GM23338 (cell line): ENCODE data around the gene AP4M1. TPM values are rescaled to one million over a fixed set of nuclear protein-coding genes. Genes with fewer than 3 reads are reported as not detected.

ENCODE experiments used
- ATAC-seq: fragments of 200-7000 bp; cut with Tn5 transposase; 3 replicates; pipeline ENCODE4 v1.9.1; 2020
- DNase-seq: peaks from one replicate; pipeline ENCODE4 v3.0.0-alpha.2; 2015; ENCODE audit warnings: low spot score
- H2AFZ ChIP-seq: fragments of 200-600 bp; sonication (generic); 2 replicates; pipeline ENCODE4 v1.8.0; 2016; ENCODE audit warnings: antibody characterized with exemption, mild to moderate bottlenecking, moderate library complexity
- H3F3A ChIP-seq: fragments of 200-600 bp; sonication (generic); replicated peaks from 2 replicates; pipeline ENCODE4 v1.8.0; 2017; ENCODE audit warnings: antibody characterized with exemption, mixed run types, low read depth
- H3K27ac ChIP-seq: fragments of 200-600 bp; sonication (generic); 2 replicates; pipeline ENCODE4 v1.6.1; 2016; ENCODE audit warnings: low read depth
- H3K27me3 ChIP-seq: fragments of 200-600 bp; sonication (generic); 2 replicates; pipeline ENCODE4 v1.8.0; 2016; ENCODE audit warnings: mild to moderate bottlenecking, mixed run types, moderate library complexity; ENCODE audit not compliant: insufficient read depth
- H3K36me3 ChIP-seq: fragments of 200-600 bp; sonication (generic); 2 replicates; pipeline ENCODE4 v1.8.0; 2016; ENCODE audit warnings: mild to moderate bottlenecking; ENCODE audit not compliant: insufficient read depth
- H3K4me1 ChIP-seq: fragments of 200-600 bp; sonication (generic); 2 replicates; pipeline ENCODE4 v1.8.0; 2016; ENCODE audit warnings: mild to moderate bottlenecking, moderate library complexity; ENCODE audit not compliant: insufficient read depth
- H3K4me2 ChIP-seq: fragments of 200-600 bp; sonication (generic); 2 replicates; pipeline ENCODE4 v1.7.1; 2017; ENCODE audit warnings: mixed run types
- H3K4me3 ChIP-seq: fragments of 200-600 bp; sonication (generic); 2 replicates; pipeline ENCODE4 v1.6.1; 2016; ENCODE audit warnings: mixed run types
- H3K79me2 ChIP-seq: fragments of 200-600 bp; sonication (generic); replicated peaks from 2 replicates; pipeline ENCODE4 v1.8.0; 2017; ENCODE audit warnings: mild to moderate bottlenecking; ENCODE audit not compliant: insufficient read depth
- H3K9me2 ChIP-seq: fragments of 200-600 bp; sonication (generic); 2 replicates; pipeline ENCODE4 v1.8.0; 2017; ENCODE audit not compliant: insufficient read depth
- H4K20me1 ChIP-seq: fragments of 200-600 bp; sonication (generic); replicated peaks from 2 replicates; pipeline ENCODE4 v1.8.0; 2017; ENCODE audit warnings: mild to moderate bottlenecking; ENCODE audit not compliant: insufficient read depth
- H3K27ac Mint-ChIP-seq: 2 replicates; pipeline ENCODE4 v1.8.0; 2020; ENCODE audit warnings: inconsistent platforms, mild to moderate bottlenecking, moderate library complexity, mixed read lengths
- H3K27me3 Mint-ChIP-seq: 3 replicates; pipeline ENCODE4 v1.8.0; 2022; ENCODE audit warnings: low read depth, mild to moderate bottlenecking, moderate library complexity, mixed read lengths, inconsistent platforms; ENCODE audit not compliant: insufficient read depth, poor library complexity
- H3K36me3 Mint-ChIP-seq: 3 replicates; pipeline ENCODE4 v1.8.0; 2021; ENCODE audit warnings: low read depth, mild to moderate bottlenecking, inconsistent platforms, moderate library complexity, mixed read lengths
- H3K4me1 Mint-ChIP-seq: 3 replicates; pipeline ENCODE4 v1.8.0; 2020; ENCODE audit warnings: mild to moderate bottlenecking, inconsistent platforms, mixed read lengths
- H3K4me3 Mint-ChIP-seq: 3 replicates; pipeline ENCODE4 v1.8.0; 2021; ENCODE audit warnings: moderate library complexity, mild to moderate bottlenecking, inconsistent platforms, mixed read lengths
- H3K9me3 Mint-ChIP-seq: 3 replicates; pipeline ENCODE4 v1.8.0; 2020; ENCODE audit warnings: moderate library complexity, mild to moderate bottlenecking, inconsistent platforms, mixed read lengths
- CREB1 ChIP-seq: fragments of 250-450 bp; sonication (Bioruptor Pico); IDR thresholded peaks from 2 replicates; pipeline ENCODE4 v1.5.0; 2020; ENCODE audit warnings: low read depth, mild to moderate bottlenecking, moderate library complexity
- EZH2 ChIP-seq: fragments of 200-600 bp; sonication (generic); IDR thresholded peaks from one replicate; pipeline ENCODE4 v1.8.0; 2017; ENCODE audit warnings: antibody characterized with exemption, mild to moderate bottlenecking, low read depth; ENCODE audit not compliant: unreplicated experiment
- EZH2phosphoT487 ChIP-seq: fragments of 200-600 bp; sonication (generic); IDR thresholded peaks from one replicate; pipeline ENCODE4 v1.8.1; 2018; ENCODE audit warnings: antibody characterized with exemption; ENCODE audit not compliant: unreplicated experiment
- POLR2AphosphoS5 ChIP-seq: IDR thresholded peaks from 2 replicates; pipeline ENCODE4 v1.6.1; 2016; ENCODE audit warnings: antibody characterized with exemption, low read depth
- ZNF114 ChIP-seq: fragments of 250-450 bp; sonication (Bioruptor Pico); IDR thresholded peaks from 2 replicates; pipeline ENCODE4 v1.5.0; 2020; ENCODE audit warnings: mild to moderate bottlenecking, moderate library complexity
- ZNF331 ChIP-seq: fragments of 250-450 bp; sonication (Bioruptor Pico); IDR thresholded peaks from 2 replicates; pipeline ENCODE4 v1.5.0; 2020; ENCODE audit warnings: low read depth, mild to moderate bottlenecking, moderate library complexity
- long read RNA-seq: library from polyadenylated mRNA; unstranded; transcript quantifications from one replicate; pipeline ENCODE4 v2.0.0, GENCODE V29; 2020; ENCODE audit not compliant: unreplicated experiment
- polyA plus RNA-seq: library from polyadenylated mRNA; unstranded; fragments of >200 nt; fragmentation: Nextera tagmentation; extraction: Ambion mirVana; gene quantifications from 2 replicates; pipeline ENCODE4 v1.2.1, GENCODE V29; 2016
- total RNA-seq: library from RNA; depleted of rRNA; stranded (reverse); fragments of >200 nt; shearing (Covaris generic); gene quantifications from 2 replicates; pipeline ENCODE4 v1.2.3, GENCODE V29; 2014; rRNA removed
- TF ChIP-seq, protein P1 (sequence below): fragments of 250-450 bp; sonication (Bioruptor Pico); IDR thresholded peaks from 2 replicates; pipeline ENCODE4 v1.5.0; 2020; ENCODE audit warnings: mild to moderate bottlenecking, moderate library complexity
- TF ChIP-seq, protein P2 (sequence below), 2 experiments: fragments of 200-600 bp in 1 of 2; sonication (generic) in 1 of 2; conservative IDR thresholded peaks; 2 replicates each; pipeline versions ENCODE4 v1.5.1 to v1.6.1; 2016 to 2017; ENCODE audit warnings: antibody characterized with exemption in 2 of 2, low read depth in 2 of 2, mild to moderate bottlenecking in 2 of 2, moderate library complexity in 1 of 2
- TF ChIP-seq, protein P3 (sequence below): IDR thresholded peaks from one replicate; pipeline ENCODE4 v1.6.1; 2018; ENCODE audit warnings: antibody characterized with exemption; ENCODE audit not compliant: unreplicated experiment
- TF ChIP-seq, protein P4 (sequence below): IDR thresholded peaks from 2 replicates; pipeline ENCODE4 v1.6.1; 2016; ENCODE audit warnings: antibody characterized with exemption

The AP4M1 gene, protein sequence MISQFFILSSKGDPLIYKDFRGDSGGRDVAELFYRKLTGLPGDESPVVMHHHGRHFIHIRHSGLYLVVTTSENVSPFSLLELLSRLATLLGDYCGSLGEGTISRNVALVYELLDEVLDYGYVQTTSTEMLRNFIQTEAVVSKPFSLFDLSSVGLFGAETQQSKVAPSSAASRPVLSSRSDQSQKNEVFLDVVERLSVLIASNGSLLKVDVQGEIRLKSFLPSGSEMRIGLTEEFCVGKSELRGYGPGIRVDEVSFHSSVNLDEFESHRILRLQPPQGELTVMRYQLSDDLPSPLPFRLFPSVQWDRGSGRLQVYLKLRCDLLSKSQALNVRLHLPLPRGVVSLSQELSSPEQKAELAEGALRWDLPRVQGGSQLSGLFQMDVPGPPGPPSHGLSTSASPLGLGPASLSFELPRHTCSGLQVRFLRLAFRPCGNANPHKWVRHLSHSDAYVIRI
- total RNA-seq (12.2 and 13.3 TPM in 2 replicates), polyA plus RNA-seq (9.5 and 14.4 TPM in 2 replicates)
- long read RNA-seq, transcript AP4M1-201 (15 exons, 1,817 nt), result major isoform, 9 of 21 reads
- long read RNA-seq, partial matches to known transcripts, result 0 of 21 reads
- long read RNA-seq, other reads (novel, unspliced or antisense), result 10 of 21 reads

DNA sequence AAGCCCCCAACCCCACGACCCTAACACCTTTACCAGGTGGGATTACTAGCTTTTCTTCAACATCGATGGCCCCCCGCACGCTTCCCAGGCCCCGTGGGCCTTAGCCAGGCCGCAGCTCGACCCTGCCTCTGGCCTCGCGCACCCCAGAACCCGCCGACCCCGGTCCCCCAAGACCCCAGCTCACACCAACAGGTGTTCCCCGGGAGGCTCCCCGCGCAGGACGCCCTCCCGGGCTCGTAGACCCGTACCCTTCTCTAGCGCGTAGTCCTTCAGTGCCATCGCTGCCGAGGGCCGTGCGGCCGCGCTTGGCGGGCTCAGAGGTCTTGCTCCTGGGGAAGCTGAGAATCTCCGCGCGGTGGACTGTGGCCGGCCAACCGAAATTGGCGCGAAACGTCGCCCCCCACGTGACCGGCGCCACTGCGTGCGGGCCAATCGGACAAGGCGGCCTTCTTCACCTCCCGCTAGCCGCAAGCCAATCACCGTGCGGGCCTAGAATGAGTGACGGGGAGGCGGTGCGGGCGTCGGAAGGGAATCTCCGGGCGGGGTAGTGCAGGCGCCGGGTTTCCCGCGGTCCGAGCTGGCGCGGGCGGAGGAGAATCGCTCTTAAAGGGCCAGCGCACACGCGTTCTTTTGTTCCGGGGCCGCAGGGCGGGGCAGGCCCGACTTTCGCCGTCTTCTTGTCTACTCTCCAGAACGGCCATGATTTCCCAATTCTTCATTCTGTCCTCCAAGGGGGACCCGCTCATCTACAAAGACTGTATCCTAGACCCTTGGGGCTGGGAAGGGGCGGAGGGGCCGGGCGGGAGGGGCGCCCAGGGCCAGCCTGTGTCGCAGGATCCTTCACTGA, at the start of gene AP4M1, which contains the start of gene MCM7:
Gene AP4M1, plus strand, starts transcription at position 628 of the 847 bp plus-strand sequence. Its CDS starts 72 bp downstream, at position 700.
Gene MCM7, minus strand, starts transcription at position 382 of the 847 bp plus-strand sequence. Its CDS starts 103 bp downstream, at position 279.
- peaks cover 39% of the 10 kb centered on the region for H3K36me3 ChIP-seq
- peaks cover 52% of the 10 kb centered on the region for H3K27me3 Mint-ChIP-seq
- TF ChIP-seq, protein P1, sequence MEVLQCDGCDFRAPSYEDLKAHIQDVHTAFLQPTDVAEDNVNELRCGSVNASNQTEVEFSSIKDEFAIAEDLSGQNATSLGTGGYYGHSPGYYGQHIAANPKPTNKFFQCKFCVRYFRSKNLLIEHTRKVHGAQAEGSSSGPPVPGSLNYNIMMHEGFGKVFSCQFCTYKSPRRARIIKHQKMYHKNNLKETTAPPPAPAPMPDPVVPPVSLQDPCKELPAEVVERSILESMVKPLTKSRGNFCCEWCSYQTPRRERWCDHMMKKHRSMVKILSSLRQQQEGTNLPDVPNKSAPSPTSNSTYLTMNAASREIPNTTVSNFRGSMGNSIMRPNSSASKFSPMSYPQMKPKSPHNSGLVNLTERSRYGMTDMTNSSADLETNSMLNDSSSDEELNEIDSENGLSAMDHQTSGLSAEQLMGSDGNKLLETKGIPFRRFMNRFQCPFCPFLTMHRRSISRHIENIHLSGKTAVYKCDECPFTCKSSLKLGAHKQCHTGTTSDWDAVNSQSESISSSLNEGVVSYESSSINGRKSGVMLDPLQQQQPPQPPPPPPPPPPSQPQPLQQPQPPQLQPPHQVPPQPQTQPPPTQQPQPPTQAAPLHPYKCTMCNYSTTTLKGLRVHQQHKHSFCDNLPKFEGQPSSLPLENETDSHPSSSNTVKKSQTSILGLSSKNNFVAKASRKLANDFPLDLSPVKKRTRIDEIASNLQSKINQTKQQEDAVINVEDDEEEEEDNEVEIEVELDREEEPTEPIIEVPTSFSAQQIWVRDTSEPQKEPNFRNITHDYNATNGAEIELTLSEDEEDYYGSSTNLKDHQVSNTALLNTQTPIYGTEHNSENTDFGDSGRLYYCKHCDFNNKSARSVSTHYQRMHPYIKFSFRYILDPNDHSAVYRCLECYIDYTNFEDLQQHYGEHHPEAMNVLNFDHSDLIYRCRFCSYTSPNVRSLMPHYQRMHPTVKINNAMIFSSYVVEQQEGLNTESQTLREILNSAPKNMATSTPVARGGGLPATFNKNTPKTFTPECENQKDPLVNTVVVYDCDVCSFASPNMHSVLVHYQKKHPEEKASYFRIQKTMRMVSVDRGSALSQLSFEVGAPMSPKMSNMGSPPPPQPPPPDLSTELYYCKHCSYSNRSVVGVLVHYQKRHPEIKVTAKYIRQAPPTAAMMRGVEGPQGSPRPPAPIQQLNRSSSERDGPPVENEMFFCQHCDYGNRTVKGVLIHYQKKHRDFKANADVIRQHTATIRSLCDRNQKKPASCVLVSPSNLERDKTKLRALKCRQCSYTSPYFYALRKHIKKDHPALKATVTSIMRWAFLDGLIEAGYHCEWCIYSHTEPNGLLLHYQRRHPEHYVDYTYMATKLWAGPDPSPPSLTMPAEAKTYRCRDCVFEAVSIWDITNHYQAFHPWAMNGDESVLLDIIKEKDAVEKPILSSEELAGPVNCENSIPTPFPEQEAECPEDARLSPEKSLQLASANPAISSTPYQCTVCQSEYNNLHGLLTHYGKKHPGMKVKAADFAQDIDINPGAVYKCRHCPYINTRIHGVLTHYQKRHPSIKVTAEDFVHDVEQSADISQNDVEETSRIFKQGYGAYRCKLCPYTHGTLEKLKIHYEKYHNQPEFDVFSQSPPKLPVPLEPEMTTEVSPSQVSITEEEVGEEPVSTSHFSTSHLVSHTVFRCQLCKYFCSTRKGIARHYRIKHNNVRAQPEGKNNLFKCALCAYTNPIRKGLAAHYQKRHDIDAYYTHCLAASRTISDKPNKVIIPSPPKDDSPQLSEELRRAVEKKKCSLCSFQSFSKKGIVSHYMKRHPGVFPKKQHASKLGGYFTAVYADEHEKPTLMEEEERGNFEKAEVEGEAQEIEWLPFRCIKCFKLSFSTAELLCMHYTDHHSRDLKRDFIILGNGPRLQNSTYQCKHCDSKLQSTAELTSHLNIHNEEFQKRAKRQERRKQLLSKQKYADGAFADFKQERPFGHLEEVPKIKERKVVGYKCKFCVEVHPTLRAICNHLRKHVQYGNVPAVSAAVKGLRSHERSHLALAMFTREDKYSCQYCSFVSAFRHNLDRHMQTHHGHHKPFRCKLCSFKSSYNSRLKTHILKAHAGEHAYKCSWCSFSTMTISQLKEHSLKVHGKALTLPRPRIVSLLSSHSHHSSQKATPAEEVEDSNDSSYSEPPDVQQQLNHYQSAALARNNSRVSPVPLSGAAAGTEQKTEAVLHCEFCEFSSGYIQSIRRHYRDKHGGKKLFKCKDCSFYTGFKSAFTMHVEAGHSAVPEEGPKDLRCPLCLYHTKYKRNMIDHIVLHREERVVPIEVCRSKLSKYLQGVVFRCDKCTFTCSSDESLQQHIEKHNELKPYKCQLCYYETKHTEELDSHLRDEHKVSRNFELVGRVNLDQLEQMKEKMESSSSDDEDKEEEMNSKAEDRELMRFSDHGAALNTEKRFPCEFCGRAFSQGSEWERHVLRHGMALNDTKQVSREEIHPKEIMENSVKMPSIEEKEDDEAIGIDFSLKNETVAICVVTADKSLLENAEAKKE (CRISPR knock-in tag), result no peak
- TF ChIP-seq ZNF114 (CRISPR knock-in tag) (no peak), POLR2AphosphoS5 (peak; percentile 80), ZNF331 (CRISPR knock-in tag) (no peak), CREB1 (peak; percentile 62), EZH2 (no peak), EZH2phosphoT487 (no peak)
- TF ChIP-seq, protein P2, sequence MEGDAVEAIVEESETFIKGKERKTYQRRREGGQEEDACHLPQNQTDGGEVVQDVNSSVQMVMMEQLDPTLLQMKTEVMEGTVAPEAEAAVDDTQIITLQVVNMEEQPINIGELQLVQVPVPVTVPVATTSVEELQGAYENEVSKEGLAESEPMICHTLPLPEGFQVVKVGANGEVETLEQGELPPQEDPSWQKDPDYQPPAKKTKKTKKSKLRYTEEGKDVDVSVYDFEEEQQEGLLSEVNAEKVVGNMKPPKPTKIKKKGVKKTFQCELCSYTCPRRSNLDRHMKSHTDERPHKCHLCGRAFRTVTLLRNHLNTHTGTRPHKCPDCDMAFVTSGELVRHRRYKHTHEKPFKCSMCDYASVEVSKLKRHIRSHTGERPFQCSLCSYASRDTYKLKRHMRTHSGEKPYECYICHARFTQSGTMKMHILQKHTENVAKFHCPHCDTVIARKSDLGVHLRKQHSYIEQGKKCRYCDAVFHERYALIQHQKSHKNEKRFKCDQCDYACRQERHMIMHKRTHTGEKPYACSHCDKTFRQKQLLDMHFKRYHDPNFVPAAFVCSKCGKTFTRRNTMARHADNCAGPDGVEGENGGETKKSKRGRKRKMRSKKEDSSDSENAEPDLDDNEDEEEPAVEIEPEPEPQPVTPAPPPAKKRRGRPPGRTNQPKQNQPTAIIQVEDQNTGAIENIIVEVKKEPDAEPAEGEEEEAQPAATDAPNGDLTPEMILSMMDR (conservative IDR thresholded peaks at IDR 0.05; ENCODE audit: low read depth in 2 of 2), result no peak
- TF ChIP-seq, protein P3, sequence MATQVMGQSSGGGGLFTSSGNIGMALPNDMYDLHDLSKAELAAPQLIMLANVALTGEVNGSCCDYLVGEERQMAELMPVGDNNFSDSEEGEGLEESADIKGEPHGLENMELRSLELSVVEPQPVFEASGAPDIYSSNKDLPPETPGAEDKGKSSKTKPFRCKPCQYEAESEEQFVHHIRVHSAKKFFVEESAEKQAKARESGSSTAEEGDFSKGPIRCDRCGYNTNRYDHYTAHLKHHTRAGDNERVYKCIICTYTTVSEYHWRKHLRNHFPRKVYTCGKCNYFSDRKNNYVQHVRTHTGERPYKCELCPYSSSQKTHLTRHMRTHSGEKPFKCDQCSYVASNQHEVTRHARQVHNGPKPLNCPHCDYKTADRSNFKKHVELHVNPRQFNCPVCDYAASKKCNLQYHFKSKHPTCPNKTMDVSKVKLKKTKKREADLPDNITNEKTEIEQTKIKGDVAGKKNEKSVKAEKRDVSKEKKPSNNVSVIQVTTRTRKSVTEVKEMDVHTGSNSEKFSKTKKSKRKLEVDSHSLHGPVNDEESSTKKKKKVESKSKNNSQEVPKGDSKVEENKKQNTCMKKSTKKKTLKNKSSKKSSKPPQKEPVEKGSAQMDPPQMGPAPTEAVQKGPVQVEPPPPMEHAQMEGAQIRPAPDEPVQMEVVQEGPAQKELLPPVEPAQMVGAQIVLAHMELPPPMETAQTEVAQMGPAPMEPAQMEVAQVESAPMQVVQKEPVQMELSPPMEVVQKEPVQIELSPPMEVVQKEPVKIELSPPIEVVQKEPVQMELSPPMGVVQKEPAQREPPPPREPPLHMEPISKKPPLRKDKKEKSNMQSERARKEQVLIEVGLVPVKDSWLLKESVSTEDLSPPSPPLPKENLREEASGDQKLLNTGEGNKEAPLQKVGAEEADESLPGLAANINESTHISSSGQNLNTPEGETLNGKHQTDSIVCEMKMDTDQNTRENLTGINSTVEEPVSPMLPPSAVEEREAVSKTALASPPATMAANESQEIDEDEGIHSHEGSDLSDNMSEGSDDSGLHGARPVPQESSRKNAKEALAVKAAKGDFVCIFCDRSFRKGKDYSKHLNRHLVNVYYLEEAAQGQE, result no peak
- TF ChIP-seq, protein P4, sequence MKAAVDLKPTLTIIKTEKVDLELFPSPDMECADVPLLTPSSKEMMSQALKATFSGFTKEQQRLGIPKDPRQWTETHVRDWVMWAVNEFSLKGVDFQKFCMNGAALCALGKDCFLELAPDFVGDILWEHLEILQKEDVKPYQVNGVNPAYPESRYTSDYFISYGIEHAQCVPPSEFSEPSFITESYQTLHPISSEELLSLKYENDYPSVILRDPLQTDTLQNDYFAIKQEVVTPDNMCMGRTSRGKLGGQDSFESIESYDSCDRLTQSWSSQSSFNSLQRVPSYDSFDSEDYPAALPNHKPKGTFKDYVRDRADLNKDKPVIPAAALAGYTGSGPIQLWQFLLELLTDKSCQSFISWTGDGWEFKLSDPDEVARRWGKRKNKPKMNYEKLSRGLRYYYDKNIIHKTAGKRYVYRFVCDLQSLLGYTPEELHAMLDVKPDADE, result no peak

More for the DNA sequence above, at the start of gene AP4M1, which contains the start of gene MCM7:
- H4K20me1 ChIP-seq, result peaks cover 33% of the 10 kb centered on the region
- H3K4me3 Mint-ChIP-seq, result peak within 1 kb of the TSS; percentile 95
- H3K4me1 ChIP-seq, result peaks cover 13% of the 10 kb centered on the region
- H3K27ac Mint-ChIP-seq, result peak within 1 kb of the TSS; percentile 99
- H3K27me3 ChIP-seq, result no peaks in the 10 kb centered on the region
- peaks cover 36% of the 10 kb centered on the region for H3K4me1 Mint-ChIP-seq
- peaks cover 5% of the 10 kb centered on the region; the same call in 2 of the 3 replicates for H3K9me3 Mint-ChIP-seq
- H3K9me2 ChIP-seq, result no peaks in the 10 kb centered on the region
- DNase-seq (peak; percentile 99), ATAC-seq (peak; percentile 83)
- peak within 1 kb of the TSS; percentile 100 for H3K4me3 ChIP-seq
- peak within 1 kb of the TSS; percentile 100 for H3K27ac ChIP-seq
- H3K79me2 ChIP-seq, result peaks cover 57% of the 10 kb centered on the region
- H3K36me3 Mint-ChIP-seq, result peaks cover 76% of the 10 kb centered on the region
- H3K4me2 ChIP-seq, result peak within 1 kb of the TSS; percentile 100
- H2AFZ ChIP-seq, result peak within 1 kb of the TSS; percentile 66; the same call in 1 of the 2 replicates
- peaks cover 46% of the 10 kb centered on the region for H3F3A ChIP-seq
